GM12874 (cell line): ENCODE results near the gene KRT7.

ENCODE experiments used
- TF ChIP-seq, protein P1 (sequence below): IDR thresholded peaks from 2 replicates; pipeline ENCODE4 v1.5.1; 2011; ENCODE audit warnings: low read depth, mild to moderate bottlenecking, control low read depth, low read length, moderate library complexity; ENCODE audit not compliant: insufficient read depth

The KRT7 gene

DNA sequence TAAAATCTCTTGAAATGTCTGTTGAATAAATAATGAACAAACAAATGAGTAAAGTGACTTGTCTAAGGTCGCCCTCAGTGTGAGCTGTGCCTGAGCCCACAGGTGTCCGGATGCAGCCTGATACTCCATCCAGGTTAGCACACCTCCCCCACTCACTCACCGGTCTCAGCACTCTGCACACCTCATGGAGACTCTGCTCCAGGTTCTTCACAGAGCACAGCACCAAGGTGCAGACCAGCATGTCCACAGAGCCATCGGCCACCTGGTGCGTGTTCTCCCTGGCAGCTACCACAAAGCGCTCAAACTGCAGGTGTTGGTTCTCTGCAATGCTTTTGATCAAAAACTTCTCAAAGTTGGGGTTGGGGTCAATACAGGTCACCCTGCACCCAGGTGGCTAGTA lies 4.1 kb upstream of the KRT7 start:
- TF ChIP-seq, protein P1, sequence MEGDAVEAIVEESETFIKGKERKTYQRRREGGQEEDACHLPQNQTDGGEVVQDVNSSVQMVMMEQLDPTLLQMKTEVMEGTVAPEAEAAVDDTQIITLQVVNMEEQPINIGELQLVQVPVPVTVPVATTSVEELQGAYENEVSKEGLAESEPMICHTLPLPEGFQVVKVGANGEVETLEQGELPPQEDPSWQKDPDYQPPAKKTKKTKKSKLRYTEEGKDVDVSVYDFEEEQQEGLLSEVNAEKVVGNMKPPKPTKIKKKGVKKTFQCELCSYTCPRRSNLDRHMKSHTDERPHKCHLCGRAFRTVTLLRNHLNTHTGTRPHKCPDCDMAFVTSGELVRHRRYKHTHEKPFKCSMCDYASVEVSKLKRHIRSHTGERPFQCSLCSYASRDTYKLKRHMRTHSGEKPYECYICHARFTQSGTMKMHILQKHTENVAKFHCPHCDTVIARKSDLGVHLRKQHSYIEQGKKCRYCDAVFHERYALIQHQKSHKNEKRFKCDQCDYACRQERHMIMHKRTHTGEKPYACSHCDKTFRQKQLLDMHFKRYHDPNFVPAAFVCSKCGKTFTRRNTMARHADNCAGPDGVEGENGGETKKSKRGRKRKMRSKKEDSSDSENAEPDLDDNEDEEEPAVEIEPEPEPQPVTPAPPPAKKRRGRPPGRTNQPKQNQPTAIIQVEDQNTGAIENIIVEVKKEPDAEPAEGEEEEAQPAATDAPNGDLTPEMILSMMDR, result no peak

DNA sequence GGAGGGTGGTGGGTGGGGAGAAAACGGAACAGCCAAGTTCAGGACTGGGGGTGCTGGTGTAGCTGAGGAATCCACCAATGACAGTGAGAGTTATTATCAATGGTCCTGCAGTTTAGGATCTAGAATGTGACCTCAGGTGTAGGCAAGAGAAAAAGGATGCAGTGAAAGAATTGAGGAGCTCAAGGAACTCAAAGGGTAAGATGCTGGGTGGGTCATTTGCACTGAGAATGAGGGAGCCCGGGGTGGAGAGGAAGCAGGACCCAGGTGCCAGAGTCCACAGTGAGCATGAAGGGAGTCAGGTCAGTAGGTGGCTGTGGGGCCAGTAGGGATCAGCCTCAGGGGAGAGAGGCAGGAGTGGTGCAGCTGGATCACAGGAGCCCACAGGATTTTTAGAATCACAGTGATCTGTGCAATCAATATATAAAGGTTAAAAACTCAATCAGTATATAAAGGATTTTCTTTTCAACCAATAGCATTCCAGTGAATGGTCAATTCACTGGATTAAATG lies 3.2 kb upstream of the KRT7 start:
- TF ChIP-seq, protein P1, result no peak

DNA sequence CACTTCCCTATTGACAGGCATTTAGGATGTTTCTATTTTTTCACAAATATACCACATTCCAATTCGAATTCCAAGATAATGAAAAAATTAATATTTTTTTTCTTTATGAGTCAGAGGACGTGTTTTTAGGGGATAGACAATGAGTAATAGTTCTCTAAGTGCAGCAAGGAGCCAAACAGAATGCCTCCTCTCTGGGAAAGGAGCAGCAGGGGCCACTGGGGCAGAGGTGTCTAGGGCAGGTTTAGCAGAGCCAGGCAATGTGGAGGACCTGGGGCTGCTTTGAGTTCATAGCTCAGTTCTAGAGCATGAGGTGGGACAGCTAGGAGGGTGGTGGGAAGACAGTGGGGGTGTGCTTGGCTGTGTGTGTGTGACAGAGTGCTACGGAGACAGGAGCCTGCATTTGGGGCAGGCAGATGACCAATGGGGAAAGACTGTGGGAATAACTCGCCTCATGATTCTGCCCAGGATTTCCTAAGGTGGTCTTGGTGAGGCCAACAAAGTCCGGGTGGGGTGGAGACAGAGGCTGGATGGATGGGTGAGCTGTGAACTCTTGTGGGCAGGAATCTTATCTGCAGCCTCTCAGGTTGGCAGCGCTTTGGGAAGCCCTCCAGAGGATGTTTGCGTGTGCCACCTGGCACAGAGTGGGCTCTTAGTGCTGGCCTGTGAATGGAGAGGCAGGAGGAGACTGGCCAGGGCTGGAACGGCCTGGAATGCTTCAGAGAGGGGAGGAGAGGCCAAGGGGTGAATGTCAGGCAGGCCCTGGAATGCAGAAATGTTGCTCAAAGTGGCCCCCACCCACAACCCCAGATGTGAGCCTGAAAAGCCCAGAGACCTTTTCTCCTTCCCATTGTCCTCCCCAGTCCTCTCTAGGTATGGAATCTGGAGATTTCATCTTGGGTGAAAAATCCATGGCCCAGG lies 2.4 kb upstream of the KRT7 start:
- TF ChIP-seq, protein P1, result no peak

DNA sequence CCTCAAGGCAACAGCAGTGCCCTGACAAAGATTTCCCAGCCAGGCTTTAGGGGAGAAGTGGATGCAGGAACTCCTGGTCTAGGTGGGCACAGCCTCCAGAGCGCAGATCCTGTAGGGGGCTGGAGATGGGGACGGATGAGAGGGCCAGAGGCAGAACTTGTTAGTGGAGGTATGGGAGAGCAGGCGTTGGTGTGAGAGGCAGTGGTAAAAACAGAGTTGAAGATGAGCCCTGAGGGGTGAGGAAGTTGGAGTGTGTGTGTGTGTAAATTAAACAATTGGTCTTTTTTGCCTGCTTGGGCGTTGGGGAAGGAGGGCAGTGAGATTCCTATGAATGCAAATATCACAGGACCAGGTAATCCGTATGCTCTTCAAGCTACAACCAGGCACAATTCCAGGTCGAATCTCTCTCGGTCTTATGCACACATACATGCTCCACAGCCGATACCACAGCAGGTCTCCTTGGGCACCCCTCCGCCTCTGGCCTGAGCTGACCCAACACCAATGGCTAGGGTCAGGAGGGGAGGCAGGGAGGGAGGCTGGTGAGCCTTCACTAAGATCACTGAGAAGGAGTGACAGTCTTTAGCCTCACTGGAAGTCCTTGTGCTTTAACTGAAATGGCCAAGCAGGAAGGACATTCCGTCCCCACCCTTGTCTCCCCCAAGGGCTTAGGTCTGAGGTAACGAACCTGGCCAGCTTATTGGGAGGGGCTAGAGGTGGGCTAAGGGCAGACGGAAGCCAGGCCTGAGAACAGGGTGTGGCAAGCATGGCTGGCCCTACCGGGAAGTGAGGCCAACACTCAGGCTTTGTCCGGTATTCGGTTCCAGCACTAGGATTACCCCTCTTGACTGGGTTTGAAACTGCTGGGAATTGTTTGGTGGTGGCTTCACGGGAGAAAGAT lies 1.5 kb upstream of the KRT7 start:
- TF ChIP-seq, protein P1, result no peak

DNA sequence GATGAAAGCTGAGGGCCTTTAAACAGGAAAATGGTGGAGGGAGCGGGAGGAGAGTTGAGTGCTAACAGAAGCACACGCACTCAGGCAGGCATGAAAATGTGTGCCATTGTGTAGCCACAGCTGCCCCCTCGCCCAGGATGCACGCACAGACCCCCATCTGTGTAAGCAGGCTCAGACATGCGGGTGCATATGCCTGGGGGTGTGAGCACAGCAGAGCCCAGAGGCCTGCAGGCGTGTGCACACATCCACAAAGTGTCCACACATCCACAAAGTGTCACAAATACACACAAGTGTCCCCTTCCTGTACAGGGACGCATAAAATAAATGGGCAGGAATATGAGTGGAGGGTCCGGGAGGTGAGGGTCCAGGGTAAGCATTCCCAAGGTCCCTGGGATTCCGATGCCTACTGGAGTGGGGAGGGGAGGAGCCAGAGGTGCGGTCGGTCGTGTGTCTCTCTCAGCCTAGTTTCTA lies 805 bp upstream of the KRT7 start:
- TF ChIP-seq, protein P1, result no peak

DNA sequence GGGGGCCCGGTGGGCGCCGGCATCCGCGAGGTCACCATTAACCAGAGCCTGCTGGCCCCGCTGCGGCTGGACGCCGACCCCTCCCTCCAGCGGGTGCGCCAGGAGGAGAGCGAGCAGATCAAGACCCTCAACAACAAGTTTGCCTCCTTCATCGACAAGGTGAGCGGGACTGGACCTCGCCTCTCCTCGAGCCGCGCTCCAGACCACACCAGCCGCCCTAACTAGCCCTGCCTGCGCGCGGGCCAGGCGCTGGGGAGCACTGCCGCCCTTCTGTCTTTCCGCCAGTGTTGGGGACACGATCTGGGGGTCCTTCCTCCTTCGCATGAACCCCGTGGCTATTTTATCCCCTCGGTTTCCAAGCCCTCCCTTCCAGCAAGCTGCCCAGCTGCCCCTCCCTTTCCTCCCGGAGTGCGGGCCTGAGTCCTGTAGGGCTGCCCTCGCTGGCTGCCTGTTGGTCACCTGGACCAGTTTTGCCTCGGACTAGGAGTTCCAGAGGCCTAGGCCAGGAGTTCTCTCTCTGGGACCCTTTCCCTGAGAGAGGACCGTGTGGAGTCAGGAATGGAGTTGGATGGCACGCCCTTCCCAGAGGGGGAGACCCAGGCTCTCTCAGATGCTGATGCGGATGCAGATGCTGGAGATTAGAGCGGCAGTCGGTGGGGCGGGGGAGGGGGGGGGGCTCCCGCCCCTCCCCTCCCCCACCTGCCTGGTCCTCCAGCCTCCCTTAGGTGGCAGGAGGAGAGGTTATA lies 592 bp downstream of the KRT7 start:
- TF ChIP-seq, protein P1, result no peak
